Measurements from ENCODE around the gene OR5D16.
"Not testable (repeated sequence)": the region's sequence is repeated elsewhere in the genome, so short reads cannot be mapped to it uniquely, and the experiment has no call there.

Gene OR5D16

GRCh38 chr11:55838452-55838851 lies at the start of gene OR5D16:
Gene OR5D16, plus strand, starts transcription at chr11:55838752. Its CDS starts 0 bp downstream, at chr11:55838752.
- no peak for DNase-seq (ENCODE audit: low read depth in 3 of 3)

- no peak for DNase-seq (ENCODE audit: low read depth in 3 of 3)
Measured at GRCh38 chr11:55791606-55792005, 46.9 kb upstream of the OR5D16 start.

GRCh38 chr11:55793321-55793720 lies 45.2 kb upstream of the OR5D16 start:
- DNase-seq (ENCODE audit: low read depth in 3 of 3), result no peak

GRCh38 chr11:55795256-55795655 lies 43.3 kb upstream of the OR5D16 start, which contains the start of gene OR5D14:
Gene OR5D14, plus strand, starts transcription at chr11:55795556. Its CDS starts 0 bp downstream, at chr11:55795556.
- no peak for DNase-seq (ENCODE audit: low read depth in 3 of 3)

- DNase-seq (ENCODE audit: low read depth in 3 of 3), result no peak
Measured at GRCh38 chr11:55806248-55806647, 32.3 kb upstream of the OR5D16 start.

GRCh38 chr11:55811067-55811466 lies 27.5 kb upstream of the OR5D16 start, which contains the start of gene OR5L1:
Gene OR5L1, plus strand, starts transcription at chr11:55811367. Its CDS starts 100 bp downstream, at chr11:55811467.
- no peak for DNase-seq (ENCODE audit: low read depth in 3 of 3)

- DNase-seq (ENCODE audit: low read depth in 3 of 3), result no peak
Measured at GRCh38 chr11:55819330-55819729, 19.2 kb upstream of the OR5D16 start, which contains the start of gene OR5D18. Gene OR5D18, plus strand, starts transcription at chr11:55819630. Its CDS starts 0 bp downstream, at chr11:55819630.

GRCh38 chr11:55826919-55827318 lies 11.6 kb upstream of the OR5D16 start, which contains the start of gene OR5L2:
Gene OR5L2, plus strand, starts transcription at chr11:55827219. Its CDS starts 0 bp downstream, at chr11:55827219.
- no peak for DNase-seq (ENCODE audit: low read depth in 3 of 3)

GRCh38 chr11:55847453-55847852 lies 8.9 kb downstream of the OR5D16 start:
- DNase-seq (ENCODE audit: low read depth in 3 of 3), result no peak

GRCh38 chr11:55849037-55849436 lies 10.5 kb downstream of the OR5D16 start:
- DNase-seq (ENCODE audit: low read depth in 3 of 3), result no peak

- DNase-seq (ENCODE audit: low read depth in 3 of 3), result no peak
Measured at GRCh38 chr11:55852141-55852540, 13.6 kb downstream of the OR5D16 start.

GRCh38 chr11:55854704-55855103 lies 16.2 kb downstream of the OR5D16 start:
- DNase-seq (ENCODE audit: low read depth in 3 of 3), result no peak

- not testable (repeated sequence) for DNase-seq (ENCODE audit: low read depth in 3 of 3)
Measured at GRCh38 chr11:55867354-55867753, 28.8 kb downstream of the OR5D16 start.

- DNase-seq (ENCODE audit: low read depth in 3 of 3), result not testable (repeated sequence)
Measured at GRCh38 chr11:55872731-55873130, 34.2 kb downstream of the OR5D16 start.

- DNase-seq (ENCODE audit: low read depth in 3 of 3), result not testable (repeated sequence)
Measured at GRCh38 chr11:55873146-55873545, 34.6 kb downstream of the OR5D16 start.

GRCh38 chr11:55882997-55883396 lies 44.4 kb downstream of the OR5D16 start, which contains the start of gene TRIM51:
Gene TRIM51, plus strand, starts transcription at chr11:55883297. Its CDS starts 2,132 bp downstream, at chr11:55885429.
- DNase-seq (ENCODE audit: low read depth in 3 of 3), result not testable (repeated sequence)

GRCh38 chr11:55884995-55885394 lies 46.4 kb downstream of the OR5D16 start:
- not testable (repeated sequence) for DNase-seq (ENCODE audit: low read depth in 3 of 3)

- not testable (repeated sequence) for DNase-seq (ENCODE audit: low read depth in 3 of 3)
Measured at GRCh38 chr11:55885481-55885880, 46.9 kb downstream of the OR5D16 start.

All from stimulated activated CD4-positive, alpha-beta T cell treated with anti-CD3 and anti-CD28 coated beads, TNF-alpha, amount 100 ng/mL, for 48 hours (primary cell).